Omental fat pad (tissue), 4 donors: Measurements from ENCODE around the gene CUL5. TPM values are rescaled to one million over a fixed set of nuclear protein-coding genes. Genes with fewer than 3 reads are reported as not detected.

Source experiments
- ATAC-seq: fragments of 150-250 bp; one replicate; pipeline ENCODE4 v1.9.1; 2016; ENCODE audit warnings: mild to moderate bottlenecking, moderate library complexity; ENCODE audit not compliant: low FRiP score
- DNase-seq: peaks from one replicate; pipeline ENCODE4 v3.0.0-alpha.2; 2019; ENCODE audit warnings: low spot score
- total RNA-seq, 4 donors: library from RNA; depleted of rRNA; stranded (reverse); fragments of >200 nt; gene quantifications; one replicate each; pipeline ENCODE4 v1.1.0, GENCODE V29; 2016
- TF ChIP-seq, protein P1 (sequence below), 3 donors: fragments of 450-650 bp; IDR thresholded peaks; one replicate each; pipeline ENCODE4 v1.5.1; 2016 to 2017; ENCODE audit warnings: antibody characterized with exemption in 3 of 3, mild to moderate bottlenecking in 3 of 3, moderate library complexity in 2 of 3

CUL5 gene
- total RNA-seq, 4 donors from 2014 or later = 21.7 to 44.6 (median 28.1) TPM

DNA sequence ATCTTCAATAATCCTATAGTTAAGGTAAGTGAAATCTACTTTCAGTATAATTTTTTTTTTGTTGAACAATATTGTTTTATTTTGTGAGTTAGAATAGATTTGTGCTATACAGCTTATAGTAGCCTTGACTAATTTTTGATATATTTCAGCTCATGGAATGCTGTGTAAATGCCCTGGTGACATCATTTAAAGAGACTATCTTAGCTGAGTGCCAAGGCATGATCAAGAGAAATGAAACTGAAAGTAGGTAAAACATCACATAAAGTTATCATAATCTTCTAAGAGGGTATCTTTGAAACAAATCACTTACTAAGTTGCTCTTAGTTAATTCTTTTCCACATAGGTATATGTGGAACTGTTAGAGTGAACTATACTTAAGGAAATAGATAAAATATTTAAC is 61.2 kb downstream of the CUL5 start:
- ATAC-seq (peak; percentile 75), DNase-seq (no peak)
- TF ChIP-seq, protein P1, sequence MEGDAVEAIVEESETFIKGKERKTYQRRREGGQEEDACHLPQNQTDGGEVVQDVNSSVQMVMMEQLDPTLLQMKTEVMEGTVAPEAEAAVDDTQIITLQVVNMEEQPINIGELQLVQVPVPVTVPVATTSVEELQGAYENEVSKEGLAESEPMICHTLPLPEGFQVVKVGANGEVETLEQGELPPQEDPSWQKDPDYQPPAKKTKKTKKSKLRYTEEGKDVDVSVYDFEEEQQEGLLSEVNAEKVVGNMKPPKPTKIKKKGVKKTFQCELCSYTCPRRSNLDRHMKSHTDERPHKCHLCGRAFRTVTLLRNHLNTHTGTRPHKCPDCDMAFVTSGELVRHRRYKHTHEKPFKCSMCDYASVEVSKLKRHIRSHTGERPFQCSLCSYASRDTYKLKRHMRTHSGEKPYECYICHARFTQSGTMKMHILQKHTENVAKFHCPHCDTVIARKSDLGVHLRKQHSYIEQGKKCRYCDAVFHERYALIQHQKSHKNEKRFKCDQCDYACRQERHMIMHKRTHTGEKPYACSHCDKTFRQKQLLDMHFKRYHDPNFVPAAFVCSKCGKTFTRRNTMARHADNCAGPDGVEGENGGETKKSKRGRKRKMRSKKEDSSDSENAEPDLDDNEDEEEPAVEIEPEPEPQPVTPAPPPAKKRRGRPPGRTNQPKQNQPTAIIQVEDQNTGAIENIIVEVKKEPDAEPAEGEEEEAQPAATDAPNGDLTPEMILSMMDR (IDR thresholded peaks at IDR 0.05) = no peak

DNA sequence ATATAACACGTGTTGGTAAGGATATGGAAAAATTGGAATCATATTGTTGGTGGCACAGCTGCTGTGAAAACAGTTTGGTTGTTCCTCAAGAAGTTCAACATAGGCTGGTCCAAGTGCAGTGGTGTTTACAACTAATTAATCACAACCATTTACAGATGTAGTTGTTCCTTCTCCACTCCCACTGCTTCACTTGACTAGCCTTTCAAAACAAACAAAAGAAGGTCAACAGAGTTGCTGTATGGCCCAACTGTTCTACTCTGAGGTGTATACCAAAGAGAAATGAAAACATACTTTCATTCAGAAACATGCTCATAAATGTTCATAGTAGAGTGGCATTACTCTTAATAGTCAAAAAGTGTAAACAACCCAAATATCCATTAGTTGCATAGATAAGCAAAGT is 76.1 kb downstream of the CUL5 start:
- DNase-seq = no peak
- TF ChIP-seq, protein P1 (IDR thresholded peaks at IDR 0.05) = no peak
- ATAC-seq = no peak

DNA sequence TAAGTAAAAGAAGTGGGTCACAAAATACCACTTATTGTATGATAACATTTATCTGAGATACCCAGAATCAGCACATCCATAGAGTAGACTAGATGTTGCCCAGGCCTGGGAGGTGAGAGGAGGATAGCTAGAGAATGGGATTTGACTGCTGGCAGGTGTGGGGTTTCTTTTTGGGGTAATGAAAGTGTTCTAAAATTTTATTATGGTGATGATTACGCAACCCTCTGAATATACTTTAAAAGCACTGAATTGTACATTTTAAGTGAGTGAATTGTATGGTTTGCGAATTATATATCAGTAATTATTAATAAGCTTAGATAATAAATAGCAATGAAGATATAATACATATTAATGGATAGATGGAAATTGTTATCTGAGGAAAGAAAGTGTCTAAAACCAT is 77.0 kb downstream of the CUL5 start:
- TF ChIP-seq, protein P1 (IDR thresholded peaks at IDR 0.05) = no peak
- DNase-seq (no peak), ATAC-seq (no peak)

DNA sequence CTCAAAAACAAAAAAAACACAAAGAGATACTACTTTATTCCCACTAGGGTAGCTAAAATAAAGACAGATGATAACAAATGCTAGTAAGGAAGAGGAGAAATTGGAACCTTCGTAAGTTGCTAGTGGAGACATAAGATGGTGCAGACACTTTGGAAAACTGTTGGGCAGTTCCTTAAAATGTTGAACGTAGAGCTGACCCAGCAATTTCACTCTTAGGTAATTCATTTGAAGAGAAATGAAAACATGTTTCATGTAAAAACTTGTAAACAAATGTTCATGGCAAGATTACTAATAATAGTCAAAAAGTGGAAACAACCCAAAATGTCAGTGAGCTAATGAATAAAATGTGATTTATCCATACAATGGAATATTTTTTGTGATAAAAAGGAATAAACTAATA is 83.4 kb downstream of the CUL5 start:
- TF ChIP-seq, protein P1 (IDR thresholded peaks at IDR 0.05) = no peak
- ATAC-seq (no peak), DNase-seq (no peak)

DNA sequence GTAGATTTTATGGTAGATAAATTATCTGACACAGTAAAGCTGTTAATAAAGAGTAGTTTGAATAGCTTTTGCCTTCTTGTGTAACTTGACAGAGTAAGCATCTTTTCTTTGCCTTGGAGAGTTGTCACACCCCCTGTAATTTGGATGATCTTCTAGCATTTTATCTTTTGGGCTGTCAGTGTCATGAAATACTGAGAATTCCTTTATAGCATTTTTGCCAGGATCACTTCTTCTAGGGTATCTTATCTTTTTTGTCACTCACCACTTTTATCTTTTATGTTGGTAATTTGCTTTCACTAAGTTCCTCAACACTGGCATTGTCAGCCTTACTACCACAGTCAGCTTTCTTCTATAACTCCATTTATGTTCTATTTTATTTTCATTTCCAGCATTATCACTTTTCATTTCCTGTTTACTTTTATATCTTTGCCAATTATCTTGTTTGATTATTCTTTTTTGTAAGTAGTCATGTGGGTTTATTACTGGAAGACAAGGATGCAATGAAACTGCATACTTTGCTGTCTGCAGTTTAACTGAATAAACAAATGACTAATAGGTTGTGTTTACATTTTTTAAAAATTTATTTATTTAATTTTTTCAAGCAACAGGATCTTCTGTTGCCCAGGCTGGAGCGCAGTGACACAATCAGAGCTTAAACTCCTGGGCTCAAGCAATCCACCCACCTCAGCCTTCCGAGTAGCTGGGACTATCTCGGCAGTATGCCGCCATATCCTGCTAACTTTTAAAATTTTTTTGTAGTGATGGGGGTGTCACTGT is 84.6 kb downstream of the CUL5 start:
- no peak for DNase-seq
- TF ChIP-seq, protein P1 (IDR thresholded peaks at IDR 0.05) = no peak

DNA sequence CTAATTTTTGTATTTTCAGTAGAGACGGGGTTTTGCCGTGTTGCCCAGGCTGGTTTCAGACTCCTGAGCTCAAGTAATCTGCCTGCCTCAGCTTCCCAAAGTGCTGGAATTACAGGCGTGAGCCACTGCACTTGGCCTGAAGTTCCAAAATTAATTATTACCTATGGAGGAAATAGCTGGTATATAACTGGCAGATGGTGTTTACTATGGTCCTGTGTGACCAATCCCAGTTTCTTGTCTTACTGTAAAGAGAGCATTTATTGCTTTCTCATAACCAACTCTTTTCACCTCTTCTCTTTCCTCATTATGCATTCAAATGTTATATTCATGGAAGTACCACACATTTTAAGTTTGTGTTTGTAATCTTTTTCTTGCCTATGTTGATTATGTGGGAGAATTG is 88.5 kb downstream of the CUL5 start:
- TF ChIP-seq, protein P1 (IDR thresholded peaks at IDR 0.05) = no peak
- no peak for DNase-seq
- ATAC-seq = no peak

More for the DNA sequence above, 84.6 kb downstream of the CUL5 start:
- ATAC-seq = no peak
